Rectal smooth muscle tissue (tissue), 1 donor: ENCODE results near the gene SMG7.

Source experiments
- H3K27ac ChIP-seq: one replicate; pipeline ENCODE4 v1.7.0; 2013; ENCODE audit warnings: low read depth, low read length, inconsistent platforms
- H3K27me3 ChIP-seq: one replicate; pipeline ENCODE4 v1.7.0; 2013; ENCODE audit warnings: low read length; ENCODE audit not compliant: control insufficient read depth, insufficient read depth
- H3K36me3 ChIP-seq: one replicate; pipeline ENCODE4 v1.7.0; 2013; ENCODE audit warnings: low read length; ENCODE audit not compliant: control insufficient read depth, insufficient read depth
- H3K4me1 ChIP-seq: one replicate; pipeline ENCODE4 v1.7.0; 2013; ENCODE audit warnings: low read length; ENCODE audit not compliant: control insufficient read depth, insufficient read depth
- H3K4me3 ChIP-seq: one replicate; pipeline ENCODE4 v1.7.0; 2013; ENCODE audit warnings: low read length
- H3K9ac ChIP-seq: one replicate; pipeline ENCODE4 v1.7.0; 2013; ENCODE audit warnings: low read length

Gene SMG7

DNA sequence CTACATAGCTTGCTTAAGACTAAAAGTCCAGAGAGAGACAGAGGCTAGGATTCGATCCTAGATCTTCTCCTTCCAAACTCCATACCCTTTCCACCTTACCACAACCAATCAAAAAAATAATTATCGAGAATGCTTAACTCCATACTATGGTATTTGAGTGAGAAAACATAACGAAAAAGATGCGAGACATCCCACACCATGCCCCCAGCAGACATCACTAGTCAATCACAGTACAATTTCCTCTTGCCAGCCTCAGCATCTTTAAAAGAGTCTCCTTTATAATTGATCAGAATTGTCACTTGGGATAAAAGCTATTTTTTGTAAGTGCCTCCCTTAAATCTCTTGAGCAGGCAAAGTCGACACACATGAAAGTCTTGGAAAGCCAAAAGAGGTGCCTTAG lies 117.1 kb downstream of the SMG7 start:
- Histone ChIP-seq H3K4me3 (no peak overlapping the region), H3K27ac (no peak overlapping the region), H3K9ac (no peak overlapping the region), H3K27me3 (no peaks in the 10 kb centered on the region), H3K4me1 (no peaks in the 10 kb centered on the region), H3K36me3 (no peaks in the 10 kb centered on the region)

DNA sequence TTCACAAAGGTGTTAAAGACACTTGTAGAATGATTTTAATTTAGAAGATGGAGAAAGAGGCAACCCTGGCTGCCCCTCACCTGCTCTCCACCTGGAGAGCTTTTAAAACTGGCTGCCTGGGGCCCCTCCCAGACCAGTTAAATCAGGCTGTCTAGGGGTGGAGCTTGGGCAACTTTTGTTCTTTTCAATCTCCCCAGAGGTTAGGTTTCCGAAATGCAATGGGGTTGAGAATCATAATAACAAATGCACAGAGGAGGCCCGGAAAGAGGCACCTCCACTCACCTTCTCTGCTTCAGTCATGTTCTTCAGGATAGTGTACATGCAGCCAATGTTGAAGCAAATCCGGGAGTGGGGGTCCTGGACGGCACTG lies 117.6 kb downstream of the SMG7 start:
- Histone ChIP-seq H3K9ac (no peak overlapping the region), H3K4me1 (no peaks in the 10 kb centered on the region)

DNA sequence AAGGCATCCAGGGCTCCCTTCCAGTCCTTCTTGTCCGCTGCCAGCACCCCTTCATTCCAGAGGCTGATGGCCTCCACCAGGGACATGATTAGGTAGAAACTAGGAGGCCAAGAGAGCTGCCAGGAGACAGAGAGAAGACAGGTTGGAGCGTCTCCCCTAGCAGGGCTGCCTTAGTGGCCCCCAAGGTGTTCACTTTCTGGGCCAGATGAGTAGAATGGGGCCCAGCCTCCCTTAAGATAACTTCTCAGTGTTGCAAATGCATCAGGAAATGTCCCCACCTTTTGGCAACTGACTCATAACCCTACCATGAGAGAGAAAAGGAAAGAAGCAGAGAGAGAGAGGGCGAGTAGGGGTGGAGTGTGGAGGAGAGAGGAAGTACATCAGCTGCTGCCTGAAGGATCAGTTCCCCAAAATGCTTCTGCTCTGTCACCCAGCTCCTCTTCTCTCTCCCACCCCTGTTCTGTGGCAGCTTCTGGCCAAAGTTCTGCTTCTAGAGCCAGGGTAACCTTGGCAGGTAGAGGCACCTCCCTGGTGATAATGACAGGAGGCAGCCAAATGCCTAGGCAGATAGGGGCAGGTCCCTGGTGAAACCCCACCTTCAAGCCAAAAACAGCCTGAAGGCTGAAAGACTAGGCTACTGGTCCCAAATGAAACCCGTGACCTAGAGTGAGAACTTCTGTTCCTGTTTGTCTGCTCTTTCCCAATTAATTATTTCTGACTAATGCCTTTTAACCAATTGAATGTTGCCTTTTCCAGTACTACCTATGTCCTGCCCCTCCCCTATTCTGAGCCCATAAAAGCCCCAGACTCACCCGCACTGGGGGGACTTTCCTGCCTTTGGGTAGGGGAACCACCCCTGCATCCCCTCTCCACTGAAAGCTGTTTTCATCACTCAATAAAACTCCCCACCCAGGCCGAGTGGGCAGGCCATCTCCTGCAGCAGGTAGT lies 118.2 kb downstream of the SMG7 start, which contains the start of gene NCF2:
TSS of gene NCF2 (minus strand) at position 216 of the 948 bp plus-strand sequence. CDS start at position 86, 130 bp downstream.
- Histone ChIP-seq H3K9ac (no peak within 1 kb of the TSS), H3K27me3 (no peaks in the 10 kb centered on the region), H3K4me1 (no peaks in the 10 kb centered on the region), H3K27ac (no peak within 1 kb of the TSS), H3K4me3 (no peak within 1 kb of the TSS), H3K36me3 (no peaks in the 10 kb centered on the region)

More for the DNA sequence above, 117.6 kb downstream of the SMG7 start:
- Histone ChIP-seq H3K4me3 (no peak overlapping the region), H3K27ac (no peak overlapping the region), H3K27me3 (no peaks in the 10 kb centered on the region), H3K36me3 (no peaks in the 10 kb centered on the region)

DNA sequence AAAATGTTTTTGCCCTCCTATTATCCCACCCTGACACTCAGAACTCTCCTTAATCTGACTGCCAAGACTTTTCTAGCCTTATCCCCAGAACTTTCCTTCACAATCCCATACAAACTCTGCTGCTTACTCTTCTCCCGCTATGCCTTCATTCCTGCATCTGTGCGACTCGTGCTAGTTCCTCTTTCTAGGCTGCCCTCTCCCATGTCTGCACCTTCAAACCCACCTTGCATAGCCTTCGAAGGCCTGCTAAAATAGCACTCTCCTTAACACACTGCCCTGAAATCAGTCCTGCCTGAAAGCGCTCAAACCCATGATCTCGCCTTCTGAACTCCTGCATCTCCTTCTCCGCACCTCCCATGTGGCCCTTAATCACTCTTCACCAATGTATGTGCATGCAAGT lies 120.4 kb downstream of the SMG7 start:
- Histone ChIP-seq H3K27me3 (no peaks in the 10 kb centered on the region), H3K27ac (no peak overlapping the region), H3K4me3 (no peak overlapping the region), H3K9ac (no peak overlapping the region), H3K36me3 (no peaks in the 10 kb centered on the region), H3K4me1 (peaks cover 4% of the 10 kb centered on the region)

DNA sequence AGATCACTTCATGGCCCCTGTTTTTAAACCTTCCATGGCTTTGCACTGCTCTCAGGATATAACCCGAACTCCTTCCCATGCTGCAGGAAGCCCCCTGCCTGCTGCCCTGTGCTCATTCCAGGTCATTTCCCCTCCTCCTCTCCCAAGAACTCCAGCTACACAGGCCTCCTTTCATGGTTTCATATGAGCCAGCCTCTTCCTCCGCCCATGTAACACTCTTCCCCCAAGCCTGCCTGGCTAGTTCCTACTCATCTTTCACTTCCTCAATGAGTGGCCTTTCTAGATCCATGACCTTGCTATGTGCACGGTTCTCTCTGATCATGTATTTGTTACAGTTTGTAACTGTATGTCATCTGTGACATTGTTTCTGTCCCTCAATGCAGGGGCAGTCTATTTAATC lies 121.1 kb downstream of the SMG7 start:
- no peak overlapping the region for H3K9ac ChIP-seq
- H3K4me1 ChIP-seq: peaks cover 10% of the 10 kb centered on the region
- H3K4me3 ChIP-seq: no peak overlapping the region
- H3K27me3 ChIP-seq: no peaks in the 10 kb centered on the region
- H3K27ac ChIP-seq: no peak overlapping the region
- no peaks in the 10 kb centered on the region for H3K36me3 ChIP-seq

DNA sequence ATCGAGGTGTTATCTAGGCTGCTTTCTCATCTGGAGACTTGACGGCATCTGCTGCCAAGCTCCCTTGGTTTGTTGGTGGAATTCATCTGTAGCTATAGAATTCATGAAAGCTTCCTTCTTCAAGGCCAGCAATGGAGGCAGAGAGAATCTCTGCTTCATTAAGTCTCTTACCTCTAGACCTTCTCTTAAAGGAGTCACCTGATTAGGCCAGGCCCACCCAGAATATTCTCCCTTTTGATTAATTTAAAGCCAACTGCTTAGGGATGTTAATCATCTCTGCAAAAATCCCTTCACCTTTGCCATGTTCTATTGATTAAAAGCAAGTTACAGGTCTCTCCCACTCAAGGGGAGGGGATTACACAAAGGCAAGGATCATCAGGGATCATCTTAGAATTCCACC lies 123.2 kb downstream of the SMG7 start:
- Histone ChIP-seq H3K4me1 (peaks cover 16% of the 10 kb centered on the region), H3K4me3 (no peak overlapping the region), H3K27me3 (no peaks in the 10 kb centered on the region), H3K27ac (no peak overlapping the region), H3K36me3 (no peaks in the 10 kb centered on the region), H3K9ac (no peak overlapping the region)

DNA sequence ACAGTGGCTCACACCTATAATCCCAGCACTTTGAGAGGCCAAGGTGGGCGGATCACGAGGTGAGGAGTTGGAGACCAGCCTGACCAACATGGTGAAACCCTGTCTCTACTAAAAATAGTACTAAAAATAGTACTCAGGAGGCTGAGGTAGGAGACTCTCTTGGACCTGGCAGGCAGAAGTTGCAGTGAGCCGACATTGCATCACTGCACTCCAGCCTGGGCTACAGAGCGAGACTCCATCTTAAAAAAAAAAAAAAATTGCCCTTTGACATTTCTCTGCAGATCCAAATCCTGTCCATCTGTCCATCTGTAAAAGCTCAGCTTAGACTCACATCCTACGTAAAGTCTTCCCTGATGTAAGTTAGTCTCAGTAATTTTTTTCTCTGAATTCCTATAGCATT lies 124.2 kb downstream of the SMG7 start:
- Histone ChIP-seq H3K27me3 (no peaks in the 10 kb centered on the region), H3K9ac (no peak overlapping the region), H3K36me3 (no peaks in the 10 kb centered on the region), H3K4me1 (peaks cover 16% of the 10 kb centered on the region), H3K27ac (no peak overlapping the region), H3K4me3 (no peak overlapping the region)

DNA sequence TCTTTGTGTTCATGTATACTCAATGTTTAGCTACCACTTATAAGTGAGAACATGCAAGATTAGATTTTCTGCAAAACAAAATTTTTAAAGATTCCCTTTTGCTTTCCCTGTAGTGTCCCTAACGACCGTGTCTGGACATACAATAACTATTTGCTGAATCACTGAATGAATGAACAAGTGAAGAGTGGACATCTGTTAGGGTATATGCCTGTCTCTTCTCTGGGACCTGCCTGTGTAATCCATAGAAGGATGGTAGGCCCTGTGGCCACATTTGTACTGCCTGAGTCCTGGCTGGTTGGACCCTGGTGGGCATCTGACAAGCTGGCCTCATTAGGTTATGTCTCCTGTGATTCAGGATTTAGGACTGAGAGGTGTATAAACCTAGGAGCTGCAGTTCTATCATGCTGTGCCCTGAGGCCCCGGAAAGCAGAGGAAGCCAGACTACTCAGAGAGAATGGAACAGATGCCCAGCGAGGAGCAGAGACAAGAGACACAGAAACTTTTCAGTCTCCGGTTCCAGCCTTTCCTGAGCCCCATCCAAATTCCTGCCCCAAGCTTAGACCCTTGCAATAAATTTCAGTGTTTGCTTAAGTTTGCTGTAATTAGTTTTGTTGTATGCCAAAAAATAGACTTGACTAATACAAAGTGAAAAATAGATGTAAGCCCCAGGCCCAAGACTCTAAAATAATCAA lies 125.5 kb downstream of the SMG7 start:
- Histone ChIP-seq H3K9ac (no peak overlapping the region), H3K27me3 (no peaks in the 10 kb centered on the region), H3K4me1 (peaks cover 16% of the 10 kb centered on the region), H3K27ac (peak overlapping the region; percentile 76), H3K36me3 (no peaks in the 10 kb centered on the region), H3K4me3 (no peak overlapping the region)

DNA sequence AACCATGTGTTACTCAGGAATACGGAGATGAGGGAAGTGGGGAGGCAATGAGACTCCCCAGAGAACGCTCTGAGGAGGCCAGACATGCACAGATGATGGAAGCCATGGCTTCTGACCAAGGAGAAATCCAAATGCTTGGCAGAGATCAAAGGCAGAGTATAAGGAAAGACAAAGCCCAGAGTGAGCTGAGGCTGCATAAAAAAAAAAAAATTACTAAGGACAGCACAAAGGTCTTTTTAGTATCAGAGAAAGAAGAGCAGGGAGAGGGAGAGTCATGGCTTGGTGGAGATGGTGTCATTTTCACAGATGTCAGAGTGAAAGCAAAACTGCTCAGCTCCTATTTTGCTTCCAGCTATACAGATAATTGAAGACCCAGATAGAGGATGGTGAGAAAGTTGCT lies 126.1 kb downstream of the SMG7 start:
- no peaks in the 10 kb centered on the region for H3K36me3 ChIP-seq
- H3K9ac ChIP-seq: no peak overlapping the region
- peaks cover 16% of the 10 kb centered on the region for H3K4me1 ChIP-seq
- no peaks in the 10 kb centered on the region for H3K27me3 ChIP-seq
- no peak overlapping the region for H3K4me3 ChIP-seq
- peak overlapping the region; percentile 76 for H3K27ac ChIP-seq

DNA sequence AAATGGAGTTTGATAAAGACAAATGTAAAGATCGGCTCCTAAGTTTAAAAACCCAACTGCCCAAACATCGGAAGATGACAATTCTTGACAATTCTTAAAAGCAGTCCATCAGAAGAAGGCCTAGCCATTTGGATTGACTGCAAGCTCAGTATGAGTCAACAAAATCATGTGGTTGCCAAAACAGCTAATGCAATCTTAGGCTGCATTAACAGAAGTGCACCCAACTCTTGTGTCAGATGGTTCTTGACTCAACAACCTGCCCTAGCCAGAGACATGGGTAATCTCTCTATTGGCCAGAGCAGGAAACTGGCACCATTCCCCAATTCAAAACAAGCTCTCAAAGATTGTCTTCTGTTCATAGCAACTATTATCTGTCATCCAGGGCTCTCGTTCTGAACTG lies 127.8 kb downstream of the SMG7 start:
- Histone ChIP-seq H3K27me3 (no peaks in the 10 kb centered on the region), H3K4me3 (no peak overlapping the region), H3K36me3 (no peaks in the 10 kb centered on the region), H3K27ac (no peak overlapping the region), H3K9ac (no peak overlapping the region), H3K4me1 (peaks cover 16% of the 10 kb centered on the region)

DNA sequence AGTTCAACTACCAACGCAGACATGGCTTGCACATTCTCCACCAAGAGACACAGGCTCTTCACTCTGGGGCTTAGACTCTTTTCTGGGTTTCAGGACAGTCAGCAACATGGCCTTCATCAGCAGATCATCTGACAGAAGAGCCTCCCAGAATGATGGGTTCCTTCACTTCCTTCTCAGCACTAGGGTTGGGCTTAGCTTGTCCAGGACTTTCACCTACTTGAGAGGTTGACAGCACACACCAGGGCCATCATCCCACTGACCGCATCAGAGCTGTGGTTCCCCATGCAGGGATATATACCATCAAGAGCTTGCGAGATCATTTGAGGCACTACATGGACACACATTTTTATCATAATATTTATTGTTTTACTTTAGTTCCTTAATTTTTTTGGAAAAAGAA lies 128.3 kb downstream of the SMG7 start:
- Histone ChIP-seq H3K27ac (no peak overlapping the region), H3K27me3 (no peaks in the 10 kb centered on the region), H3K4me3 (no peak overlapping the region), H3K36me3 (no peaks in the 10 kb centered on the region), H3K9ac (no peak overlapping the region), H3K4me1 (peaks cover 16% of the 10 kb centered on the region)

DNA sequence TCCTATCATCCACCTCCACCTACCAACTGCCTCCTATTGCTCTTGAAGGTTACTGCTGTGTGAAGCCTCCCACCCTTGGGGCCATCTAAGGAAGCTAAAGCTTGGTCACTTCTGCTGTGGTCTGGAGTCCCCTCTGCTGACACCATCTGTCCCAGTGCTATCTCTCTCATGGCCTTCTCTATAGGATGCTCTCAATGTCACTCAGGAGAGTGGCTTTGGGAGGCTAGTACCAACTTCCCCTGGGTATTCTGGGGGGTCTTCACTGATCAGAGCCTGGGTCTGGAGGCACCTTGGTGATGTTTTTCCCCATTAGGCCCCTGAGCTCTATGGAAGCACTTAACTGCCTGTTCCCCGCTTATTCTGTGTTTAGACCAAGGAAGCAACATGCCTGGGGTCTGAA lies 130.2 kb downstream of the SMG7 start:
- Histone ChIP-seq H3K9ac (no peak overlapping the region), H3K27ac (no peak overlapping the region), H3K36me3 (no peaks in the 10 kb centered on the region), H3K4me1 (peaks cover 15% of the 10 kb centered on the region), H3K4me3 (no peak overlapping the region), H3K27me3 (no peaks in the 10 kb centered on the region)
